Aortic smooth muscle cell (primary cell): ENCODE data around the gene LENEP. TPM values are rescaled to one million over a fixed set of nuclear protein-coding genes. Genes with fewer than 3 reads are reported as not detected.

Experiments used
- total RNA-seq: library from RNA; depleted of rRNA; stranded (reverse); fragments of >200 nt; gene quantifications from 2 replicates; pipeline ENCODE4 v1.2.3, GENCODE V29; 2014

LENEP gene, protein sequence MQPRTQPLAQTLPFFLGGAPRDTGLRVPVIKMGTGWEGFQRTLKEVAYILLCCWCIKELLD
- total RNA-seq: 0.66 and 0.99 TPM in 2 replicates

GRCh38 chr1:154993572-154994268 lies at the start of gene LENEP:
Gene LENEP, plus strand, starts transcription at chr1:154993586. Its CDS starts 22 bp downstream, at chr1:154993608.

DNA sequence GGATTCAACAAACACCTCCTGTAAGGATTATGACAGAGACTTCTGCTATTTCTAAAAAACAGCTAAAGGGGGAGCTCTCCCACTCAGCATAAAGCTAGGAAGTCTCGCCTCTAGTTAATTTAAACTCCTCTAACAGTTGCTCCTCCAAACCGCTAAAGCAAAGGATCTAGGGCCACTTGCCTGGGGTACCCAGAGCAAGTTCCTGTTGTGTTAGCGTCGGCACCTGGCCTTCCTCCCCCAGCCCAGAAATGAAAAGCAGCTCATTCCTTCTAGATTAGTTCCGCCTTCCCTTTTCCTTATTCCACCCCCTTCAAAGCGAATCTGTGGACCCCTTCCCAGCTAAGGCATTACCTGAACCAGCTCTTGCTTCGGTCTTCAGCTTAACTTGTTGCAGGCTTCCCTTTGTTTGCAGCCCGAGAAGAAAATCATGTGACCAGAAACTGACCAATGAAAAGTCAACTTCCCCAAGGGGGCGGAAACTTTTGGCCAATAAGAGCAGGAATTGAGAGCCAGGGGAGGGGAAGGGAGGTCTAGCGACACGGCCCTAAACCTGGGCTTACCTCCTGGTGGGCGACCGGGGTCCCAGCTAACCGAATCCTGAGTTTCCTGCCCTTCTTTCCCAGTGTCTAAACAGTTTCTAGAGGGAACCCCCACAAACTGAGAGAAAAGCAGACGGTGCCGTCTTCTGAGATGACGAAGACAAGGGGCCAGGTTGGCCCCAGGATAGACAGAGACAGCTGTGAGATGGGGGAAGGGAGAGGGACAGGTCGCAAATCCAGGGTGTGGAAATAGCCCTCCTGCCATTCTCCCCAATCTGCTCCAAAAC lies 37.5 kb upstream of the LENEP start, which contains the start of gene PBXIP1:
PBXIP1 (minus strand) TSS at position 382 of the 826 bp plus-strand sequence. CDS start 2,378 bp downstream, outside the sequence.

DNA sequence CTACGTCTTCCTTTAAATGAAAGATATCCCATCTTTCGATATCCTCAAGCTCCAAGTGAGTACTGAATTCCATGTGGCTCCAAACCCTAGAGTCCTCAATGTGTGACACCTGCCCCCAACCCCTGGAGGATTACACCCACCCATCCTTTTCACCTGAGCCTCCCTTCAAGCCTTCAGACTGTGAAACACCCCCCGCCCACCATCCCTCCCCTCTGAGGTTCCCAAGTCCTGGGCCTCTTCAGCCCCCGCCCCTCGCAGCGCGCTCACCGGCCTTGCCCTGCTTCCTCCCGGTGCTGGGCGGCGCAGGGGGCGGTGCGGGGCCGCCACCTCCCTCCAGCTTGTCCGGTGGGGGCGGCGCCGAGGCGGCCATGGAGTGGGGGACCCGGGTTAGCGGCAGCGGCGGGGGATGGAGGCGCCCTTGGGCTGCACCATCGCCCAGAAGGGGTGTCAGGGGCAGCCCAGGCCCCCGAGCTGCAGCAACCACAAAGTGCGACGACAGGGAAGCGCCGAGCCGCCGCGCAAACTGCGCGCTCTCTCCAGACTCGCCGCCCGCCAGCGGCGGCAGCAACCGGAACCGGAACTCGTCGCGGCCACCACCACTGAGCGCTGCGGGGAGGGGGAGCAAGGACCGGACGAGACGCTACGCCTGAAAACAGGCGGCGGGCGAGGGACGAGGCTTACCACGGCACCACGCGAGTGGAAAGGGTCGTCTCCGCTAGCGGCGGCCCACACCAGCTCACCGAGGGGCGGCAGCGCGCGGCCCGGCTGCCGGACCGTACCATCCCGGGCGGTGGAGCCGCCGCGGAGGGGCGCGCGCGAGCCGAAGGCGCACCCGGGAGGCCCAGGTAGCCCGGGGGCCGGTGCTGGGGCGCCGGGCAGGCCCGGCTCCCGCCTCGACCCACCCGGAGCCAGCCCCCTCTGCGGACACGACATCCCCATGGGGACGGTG lies 31.9 kb upstream of the LENEP start, which contains the start of gene PYGO2:
PYGO2 (minus strand) TSS at position 576 of the 949 bp plus-strand sequence; CDS start at position 370, 206 bp downstream.

DNA sequence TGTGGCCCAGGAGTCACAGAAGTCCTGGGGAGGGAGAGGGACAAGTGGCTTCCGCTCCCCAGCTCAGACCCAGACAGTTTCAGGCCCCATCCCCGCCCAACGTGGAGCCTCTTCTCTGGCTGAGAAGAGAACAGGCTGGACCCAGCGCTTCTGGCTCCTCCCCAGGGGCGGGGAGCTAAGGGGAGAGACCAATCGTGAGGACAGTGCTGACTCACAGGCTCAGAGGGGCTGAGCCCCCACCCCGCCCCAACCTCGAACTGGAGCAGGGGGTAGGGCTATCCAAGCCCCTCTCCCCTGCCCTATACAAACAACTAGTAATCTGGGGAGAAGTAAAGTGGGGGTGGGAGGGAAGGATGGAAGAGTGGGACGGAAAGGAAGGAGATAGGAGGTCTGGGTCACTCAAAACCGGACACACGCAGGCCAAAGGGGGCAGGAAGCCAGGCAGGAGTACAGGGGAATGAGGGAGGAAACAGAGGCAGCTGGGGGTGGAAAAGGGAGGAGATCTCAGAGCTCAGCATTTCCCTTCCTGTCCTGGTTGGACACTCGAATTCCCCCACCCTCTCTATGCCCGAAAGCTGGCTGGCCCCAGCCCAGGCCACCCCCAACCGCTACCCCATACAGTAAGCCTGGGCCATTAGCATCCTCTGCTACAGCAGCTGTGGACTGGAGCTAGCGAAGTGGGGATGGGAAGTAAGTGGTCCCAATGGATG lies 22.6 kb upstream of the LENEP start, which contains the start of gene SHC1:
SHC1 (minus strand) TSS at position 117 of the 710 bp plus-strand sequence. CDS start 221 bp downstream, outside the sequence.

GRCh38 chr1:154974102-154974807 lies 19.1 kb upstream of the LENEP start, which contains the start of gene CKS1B:
Gene CKS1B, plus strand, starts transcription at chr1:154974681. Its CDS starts 65 bp downstream, at chr1:154974746.

GRCh38 chr1:154982897-154983648 lies 10.3 kb upstream of the LENEP start, which contains the start of gene FLAD1:
Gene FLAD1, plus strand, starts transcription at chr1:154983344. Its CDS starts 351 bp downstream, at chr1:154983695.

GRCh38 chr1:155002464-155003226 lies 9.3 kb downstream of the LENEP start, which contains the start of gene ZBTB7B:
Gene ZBTB7B, plus strand, starts transcription at chr1:155002802. Its CDS starts 11,859 bp downstream, at chr1:155014661.

DNA sequence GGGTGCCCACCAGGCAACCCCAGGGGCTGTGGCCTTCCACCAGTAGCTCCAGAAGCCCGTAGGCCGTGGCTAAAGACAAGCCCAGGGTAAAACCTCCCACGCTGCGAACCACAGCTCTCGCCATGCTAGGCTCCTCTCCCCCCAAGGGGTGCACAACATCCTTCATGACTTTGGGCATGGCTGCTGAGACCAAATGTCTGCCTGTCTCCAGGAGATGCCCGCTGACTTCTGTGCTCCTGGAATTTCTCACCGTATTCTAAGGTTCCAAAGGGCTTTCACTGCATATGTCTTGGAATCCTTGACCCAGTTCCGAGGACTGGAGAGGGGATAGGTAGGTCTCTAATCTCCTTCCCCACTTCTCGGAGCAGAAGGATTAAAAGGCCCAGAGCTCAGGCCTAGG lies 40.1 kb downstream of the LENEP start, which contains the start of the genes DCST1 and DCST2:
DCST1 (plus strand) TSS at position 301 of the 400 bp plus-strand sequence. CDS start 213 bp downstream, outside the sequence.
DCST2 (minus strand) TSS at position 258 of the 400 bp plus-strand sequence; CDS start at position 178, 80 bp downstream.

Other genes with a start within 250 kb of the LENEP start
- gene KCNN3, start 123.3 kb upstream of the LENEP start, total RNA-seq: 0.13 and 0.25 TPM in 2 replicates
- 11.3 and 12.6 TPM in 2 replicates for gene PMVK, start 56.9 kb upstream of the LENEP start, total RNA-seq
- 89.0 and 104 TPM in 2 replicates for gene PBXIP1, start 37.5 kb upstream of the LENEP start, total RNA-seq
- gene PYGO2, start 31.8 kb upstream of the LENEP start, total RNA-seq: 8.1 and 14.1 TPM in 2 replicates
- gene SHC1, start 22.8 kb upstream of the LENEP start, total RNA-seq: 218 and 248 TPM in 2 replicates
- 50.2 and 70.3 TPM in 2 replicates for gene CKS1B, start 18.9 kb upstream of the LENEP start, total RNA-seq
- 12.8 and 19.0 TPM in 2 replicates for gene FLAD1, start 10.2 kb upstream of the LENEP start, total RNA-seq
- 14.3 and 19.3 TPM in 2 replicates for gene ZBTB7B, start 9.2 kb downstream of the LENEP start, total RNA-seq
- gene DCST2, start 40.2 kb downstream of the LENEP start, total RNA-seq: 0.06 TPM in 1 of 2 replicates, not detected in the other
- gene DCST1, start 40.2 kb downstream of the LENEP start, total RNA-seq: not detected in 2 replicates
- gene ADAM15, start 57.7 kb downstream of the LENEP start, total RNA-seq: 80.9 and 98.0 TPM in 2 replicates
- gene EFNA4, start 70.2 kb downstream of the LENEP start, total RNA-seq: 1.8 and 2.7 TPM in 2 replicates
- 0.37 and 0.53 TPM in 2 replicates for gene EFNA3, start 85.3 kb downstream of the LENEP start, total RNA-seq
- 1.1 and 1.2 TPM in 2 replicates for gene EFNA1, start 134.3 kb downstream of the LENEP start, total RNA-seq
- gene SLC50A1, start 142.3 kb downstream of the LENEP start, total RNA-seq: 21.9 and 27.0 TPM in 2 replicates
- 24.9 and 42.1 TPM in 2 replicates for gene DPM3, start 146.9 kb downstream of the LENEP start, total RNA-seq
- gene KRTCAP2, start 179.7 kb downstream of the LENEP start, total RNA-seq: 86.8 and 98.7 TPM in 2 replicates
- 3.6 and 4.2 TPM in 2 replicates for gene TRIM46, start 180.3 kb downstream of the LENEP start, total RNA-seq
- gene THBS3, start 214.3 kb downstream of the LENEP start, total RNA-seq: 33.2 and 45.4 TPM in 2 replicates
- gene MTX1, start 215.1 kb downstream of the LENEP start, total RNA-seq: 31.0 and 33.8 TPM in 2 replicates